GM19452 (cell line): Measurements from ENCODE around the gene ADD2.
"Not testable (repeated sequence)": the region's sequence is repeated elsewhere in the genome, so short reads cannot be mapped to it uniquely, and the experiment has no call there.

Experiments used
- ATAC-seq: cut with Tn5 transposase; IDR thresholded peaks from one replicate; pipeline ENCODE4 v1.9.1; 2021; ENCODE audit not compliant: unreplicated experiment

The ADD2 gene

DNA sequence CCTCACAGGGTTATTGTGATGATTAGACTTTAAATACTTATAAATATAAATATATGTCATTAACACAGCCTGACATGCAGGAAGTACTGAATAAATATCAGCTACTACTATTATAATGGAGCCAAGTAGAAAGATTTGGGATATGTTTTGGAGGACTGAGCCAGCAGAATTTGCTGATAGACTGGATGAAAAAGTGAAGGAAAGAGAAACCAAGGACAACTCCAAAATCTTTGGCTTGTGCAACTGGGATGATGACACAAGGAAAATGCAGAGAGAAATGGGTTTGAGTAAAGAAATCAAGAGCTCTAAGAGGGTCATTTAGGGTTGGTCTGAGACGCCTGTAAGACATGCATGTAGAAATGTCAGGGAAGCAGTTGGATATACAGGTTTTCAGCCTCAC, 15.6 kb downstream of the ADD2 start:
- no peak for ATAC-seq

DNA sequence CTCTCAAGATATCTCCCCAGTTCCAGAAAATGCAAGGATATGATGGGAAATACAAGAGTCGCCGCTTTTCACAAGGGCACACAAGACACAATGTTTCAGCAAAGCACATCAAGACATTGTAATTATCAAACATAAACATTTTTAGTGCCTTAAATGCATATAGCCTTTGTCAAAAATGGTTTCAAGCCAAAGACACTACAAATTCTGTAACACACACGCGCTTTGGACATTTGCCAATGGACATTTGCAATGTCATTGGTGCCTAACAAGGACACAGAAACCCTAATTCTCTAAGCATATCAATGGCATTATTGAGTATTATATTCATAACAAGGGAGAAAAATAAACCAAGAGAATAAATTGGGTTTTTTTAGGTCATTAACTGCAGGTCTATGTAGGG, 16.1 kb downstream of the ADD2 start:
- ATAC-seq = no peak

DNA sequence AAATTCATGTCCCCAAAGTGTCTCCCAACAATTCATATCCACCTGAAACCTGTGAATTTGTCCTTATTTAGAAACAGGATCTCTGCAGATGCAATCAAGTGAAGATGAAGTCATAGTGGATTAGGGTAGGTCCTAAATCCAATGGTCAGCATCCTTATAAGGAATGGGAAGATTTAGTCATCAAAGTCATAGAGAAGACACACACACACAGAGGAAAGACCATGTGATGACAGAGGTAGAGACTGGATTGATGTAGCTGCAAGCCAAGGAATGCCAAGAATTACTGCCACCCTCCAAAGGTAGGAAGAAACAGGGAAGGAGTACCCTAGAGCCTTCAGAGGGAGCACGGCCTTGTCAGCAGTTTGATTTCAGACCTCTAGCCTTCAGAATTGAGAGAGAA, 17.7 kb downstream of the ADD2 start:
- ATAC-seq = no peak

DNA sequence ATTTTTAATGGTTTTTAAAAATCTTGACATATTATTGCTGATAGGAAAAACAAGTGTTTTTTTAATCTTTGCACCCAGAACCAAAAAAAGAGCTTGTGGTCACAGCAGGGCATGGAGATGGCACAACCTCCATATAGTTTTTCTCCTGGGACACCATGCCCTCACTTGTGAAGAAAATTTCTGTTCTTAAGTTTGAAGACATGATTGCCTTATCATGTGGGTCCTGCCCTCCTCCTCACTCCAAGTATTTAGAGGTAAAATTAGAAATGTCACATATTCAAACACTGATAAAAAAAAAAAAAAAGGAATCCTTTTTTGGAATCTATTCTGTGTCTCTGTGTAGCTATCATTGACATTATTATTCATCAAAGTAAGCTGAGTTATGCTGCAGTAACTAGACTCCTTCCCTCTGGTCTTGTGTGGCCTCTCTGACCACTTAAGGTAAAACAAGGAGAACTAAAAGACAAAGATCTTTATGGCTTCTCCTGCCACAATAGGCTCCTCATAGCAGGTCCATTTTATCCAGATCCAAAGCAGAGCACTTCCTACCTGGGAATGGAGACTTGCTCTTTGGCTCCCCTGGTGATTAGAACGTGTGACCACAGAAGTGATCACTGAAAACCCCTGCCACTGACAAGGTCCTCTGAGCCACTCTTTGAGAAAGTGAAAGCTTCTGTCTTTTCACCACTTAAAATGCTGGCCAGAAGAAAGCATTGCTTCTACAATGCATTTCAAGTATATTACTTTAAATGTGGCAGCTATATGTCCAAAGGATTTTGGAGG, 19.8 kb downstream of the ADD2 start:
- ATAC-seq = no peak

DNA sequence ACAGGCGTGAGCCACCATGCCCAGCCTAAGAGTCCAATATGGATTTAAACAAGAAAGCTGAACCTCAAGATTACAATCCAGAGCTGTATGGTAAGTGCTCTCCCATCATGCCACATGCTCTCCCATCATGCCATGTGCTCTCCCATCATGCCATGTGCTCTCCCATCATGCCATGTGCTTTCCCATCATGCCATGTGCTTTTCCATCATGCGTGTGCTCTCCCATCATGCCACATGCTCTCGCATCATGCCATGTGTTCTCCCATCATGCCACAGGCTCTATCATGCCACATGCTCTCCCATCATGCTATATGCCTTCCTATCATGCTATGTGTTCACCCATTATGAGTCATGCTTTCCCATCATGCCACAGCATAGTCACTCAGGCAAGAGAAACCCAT, 20.7 kb downstream of the ADD2 start:
- no peak for ATAC-seq

DNA sequence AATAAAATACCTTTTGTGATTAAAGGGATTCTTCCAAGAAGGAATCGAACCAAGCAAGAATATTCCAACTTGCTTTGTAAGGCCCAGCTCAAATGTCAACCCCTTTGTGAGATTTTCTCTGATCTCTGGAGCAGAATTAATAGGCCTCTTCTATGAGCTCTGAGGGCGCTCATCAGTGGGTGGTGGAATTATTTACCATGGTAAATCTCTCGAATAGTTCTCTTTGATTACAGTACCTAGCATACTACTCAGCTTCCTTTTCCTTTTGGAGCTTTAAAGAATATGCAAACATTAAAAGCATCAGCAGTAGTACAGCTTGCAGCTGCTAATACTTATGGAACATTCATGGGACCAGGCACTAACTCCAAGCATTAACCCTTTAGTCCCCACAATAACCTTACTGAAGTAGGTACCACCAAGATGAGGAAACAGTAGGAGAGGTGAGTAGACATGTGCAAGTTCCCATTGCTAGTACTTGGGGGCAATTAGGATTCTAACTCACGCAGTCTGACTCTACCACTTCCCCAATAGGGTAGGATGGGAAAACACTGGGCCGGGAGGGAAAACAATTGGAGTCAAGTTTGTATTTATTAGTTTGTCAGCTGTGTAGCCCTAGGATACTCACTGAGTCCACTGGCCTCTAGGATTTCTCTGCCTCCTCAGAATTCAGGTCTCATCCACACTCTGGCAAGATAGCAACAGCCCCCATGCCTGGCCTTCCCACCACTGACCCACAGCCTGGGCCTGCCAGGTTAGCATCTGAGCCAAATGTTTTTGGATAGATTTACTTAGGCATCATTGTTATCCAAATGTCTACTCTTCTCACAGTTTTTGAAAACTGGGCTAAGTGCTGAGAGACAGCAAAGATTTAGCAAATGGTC, 21.7 kb downstream of the ADD2 start:
- ATAC-seq = no peak

DNA sequence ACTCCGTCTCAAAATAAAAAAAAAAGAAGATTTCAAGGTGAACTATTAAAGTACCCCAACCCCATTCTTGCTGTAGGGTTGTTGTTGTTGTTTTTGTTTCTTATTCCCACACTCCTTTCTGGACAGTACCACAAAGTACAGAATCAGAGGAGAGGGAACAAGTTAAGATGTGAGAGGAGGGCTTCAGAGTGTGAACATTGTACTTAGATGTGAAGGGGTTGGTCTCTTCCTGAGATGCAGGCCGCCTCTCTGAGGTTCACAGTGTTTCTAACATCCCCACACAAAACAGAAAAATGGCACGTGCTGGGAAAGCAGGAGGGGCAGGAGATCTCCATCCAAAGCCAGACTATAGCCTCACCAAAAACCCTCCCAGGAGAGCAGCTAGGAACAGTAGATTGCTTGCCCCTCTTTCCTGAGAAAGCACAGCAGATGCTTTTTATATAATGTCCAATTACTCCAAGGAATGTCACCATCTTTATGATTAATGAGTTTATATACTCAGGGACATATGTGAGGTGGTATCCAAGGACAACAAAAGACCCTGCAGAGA, 22.6 kb downstream of the ADD2 start:
- ATAC-seq = no peak

DNA sequence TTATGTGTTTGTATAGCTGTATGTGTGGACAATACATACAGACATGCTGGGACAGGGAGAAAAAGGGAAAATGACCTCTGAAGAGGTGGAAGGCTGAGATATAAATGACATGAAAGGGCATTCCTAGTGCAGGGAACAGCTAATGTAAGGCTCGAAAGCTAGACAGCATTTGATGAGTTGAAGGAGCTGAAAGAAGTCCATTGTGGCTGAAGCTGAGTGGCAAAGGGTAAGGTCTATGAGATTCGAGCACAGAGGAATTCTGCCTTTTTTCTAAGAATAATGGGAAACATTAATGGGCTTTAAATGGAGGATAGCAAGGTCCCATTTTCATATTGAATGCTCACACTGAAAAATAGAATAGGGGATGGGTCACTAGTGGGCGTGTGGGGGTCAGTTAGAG, 23.6 kb downstream of the ADD2 start:
- ATAC-seq = no peak

DNA sequence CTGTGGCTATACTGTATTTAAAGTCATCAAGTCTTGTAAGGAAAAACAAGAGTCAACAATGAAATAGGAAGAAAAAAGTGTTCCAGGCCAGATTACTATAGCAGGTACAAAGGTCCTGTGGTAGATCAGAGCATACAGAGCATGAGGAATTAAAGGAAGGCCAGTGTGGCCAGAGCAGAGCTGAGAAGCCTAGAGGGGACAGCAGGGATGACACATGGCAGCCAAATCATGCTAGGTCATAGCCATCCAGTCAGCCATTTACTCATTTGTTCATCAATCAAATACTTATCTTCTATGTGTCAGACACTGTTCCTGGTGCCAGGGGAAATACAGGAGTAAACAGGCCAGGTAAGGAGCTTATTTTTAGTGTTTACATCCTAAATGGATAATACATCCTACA, 24.3 kb downstream of the ADD2 start:
- no peak for ATAC-seq

DNA sequence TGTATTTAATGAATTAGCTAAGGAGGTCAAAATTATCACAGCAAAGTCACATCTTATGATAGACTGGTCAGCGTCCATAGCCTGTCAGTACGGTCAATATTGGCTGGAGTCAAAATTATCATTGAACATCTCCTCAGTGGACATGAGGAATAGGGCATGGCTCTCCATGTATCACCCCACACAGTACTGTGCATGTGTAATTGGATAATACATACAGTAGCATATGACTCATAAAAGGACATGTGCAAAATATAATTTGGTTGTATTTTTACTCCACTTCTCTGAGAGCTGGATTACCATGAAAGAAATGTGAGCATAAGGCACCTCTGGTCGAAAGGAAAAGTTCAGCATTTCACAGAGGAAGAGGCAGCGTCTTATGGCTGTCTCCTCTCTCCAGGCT, 24.9 kb downstream of the ADD2 start:
- ATAC-seq = no peak

DNA sequence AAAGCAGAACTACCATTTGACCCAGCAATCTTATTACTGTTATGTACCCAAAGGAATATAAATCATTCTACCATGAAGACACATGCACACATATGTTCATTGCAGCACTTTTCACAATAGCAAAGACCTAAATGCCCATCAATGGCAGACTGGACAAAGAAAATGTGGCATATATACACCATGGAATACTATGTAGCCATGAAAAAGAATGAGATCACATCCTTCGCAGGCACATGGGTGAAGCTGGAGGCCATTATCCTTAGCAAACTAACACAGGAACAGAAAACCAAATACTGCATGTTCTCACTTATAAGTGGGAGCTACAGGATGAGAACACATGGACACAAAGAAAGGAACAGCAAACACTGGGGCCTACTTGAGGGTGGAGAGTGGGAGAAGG, 28.5 kb downstream of the ADD2 start:
- ATAC-seq = not testable (repeated sequence)

DNA sequence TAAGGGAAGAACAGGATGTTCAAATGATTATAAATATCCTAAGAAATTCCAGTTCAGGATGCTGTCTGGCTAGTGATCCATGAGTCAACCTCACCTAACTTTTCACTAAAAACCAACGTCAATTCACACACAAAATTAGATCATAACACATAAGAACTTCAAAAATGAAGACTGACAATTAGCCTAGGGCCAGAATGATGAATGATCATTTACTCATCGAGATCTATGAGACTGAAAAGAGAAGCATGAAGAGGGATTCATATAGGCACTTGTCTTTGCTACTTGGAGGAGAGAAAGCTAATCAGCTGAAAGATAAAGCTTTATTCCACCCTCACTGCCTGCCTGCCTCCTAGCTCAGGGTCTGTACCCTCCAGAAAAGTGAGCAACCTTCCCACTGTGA, 29.8 kb downstream of the ADD2 start:
- ATAC-seq = no peak

DNA sequence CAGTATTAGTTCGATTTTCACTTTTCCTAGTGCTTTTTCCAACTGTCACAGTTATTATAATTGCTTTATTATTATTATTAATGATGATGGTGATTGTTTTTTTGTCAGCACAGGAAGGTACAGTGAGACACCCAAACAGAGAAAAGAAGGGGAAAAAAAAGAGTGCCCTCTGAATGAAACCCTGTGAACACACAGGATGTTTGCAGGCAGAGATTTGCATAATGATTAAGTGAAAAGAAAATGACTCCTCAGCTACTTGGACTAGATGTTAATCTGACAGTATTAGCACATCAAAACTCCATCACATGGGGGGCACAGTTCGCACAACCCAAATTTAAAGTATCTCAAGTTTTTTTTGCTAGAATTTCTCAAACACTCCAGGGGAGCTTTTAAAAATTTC, 32.9 kb downstream of the ADD2 start:
- ATAC-seq = no peak

DNA sequence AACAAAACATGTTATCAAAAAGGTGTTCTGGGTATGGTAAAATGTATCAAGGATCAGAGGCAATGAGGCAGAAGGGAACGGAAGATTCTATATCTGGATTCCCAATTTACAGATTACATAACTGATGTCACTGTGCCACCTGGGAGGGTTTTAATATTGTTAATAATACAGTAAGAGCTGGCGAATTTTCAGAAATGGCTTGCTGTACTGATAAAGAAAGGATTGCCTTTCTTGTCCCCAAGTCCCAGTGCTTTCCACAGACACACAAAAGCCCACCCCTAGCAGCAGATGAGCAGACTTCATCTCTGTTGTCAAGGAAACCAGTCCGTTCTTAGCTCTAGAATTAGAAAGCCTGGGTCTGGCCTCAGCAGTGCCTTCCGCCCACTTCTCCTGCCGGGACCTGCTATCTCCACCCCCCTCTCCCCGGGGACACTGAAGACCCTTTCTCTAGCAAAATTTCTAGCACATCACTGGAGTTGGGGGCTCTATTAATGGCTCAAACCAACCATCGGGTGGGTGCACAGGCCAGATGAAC, 34.3 kb downstream of the ADD2 start:
- no peak for ATAC-seq

DNA sequence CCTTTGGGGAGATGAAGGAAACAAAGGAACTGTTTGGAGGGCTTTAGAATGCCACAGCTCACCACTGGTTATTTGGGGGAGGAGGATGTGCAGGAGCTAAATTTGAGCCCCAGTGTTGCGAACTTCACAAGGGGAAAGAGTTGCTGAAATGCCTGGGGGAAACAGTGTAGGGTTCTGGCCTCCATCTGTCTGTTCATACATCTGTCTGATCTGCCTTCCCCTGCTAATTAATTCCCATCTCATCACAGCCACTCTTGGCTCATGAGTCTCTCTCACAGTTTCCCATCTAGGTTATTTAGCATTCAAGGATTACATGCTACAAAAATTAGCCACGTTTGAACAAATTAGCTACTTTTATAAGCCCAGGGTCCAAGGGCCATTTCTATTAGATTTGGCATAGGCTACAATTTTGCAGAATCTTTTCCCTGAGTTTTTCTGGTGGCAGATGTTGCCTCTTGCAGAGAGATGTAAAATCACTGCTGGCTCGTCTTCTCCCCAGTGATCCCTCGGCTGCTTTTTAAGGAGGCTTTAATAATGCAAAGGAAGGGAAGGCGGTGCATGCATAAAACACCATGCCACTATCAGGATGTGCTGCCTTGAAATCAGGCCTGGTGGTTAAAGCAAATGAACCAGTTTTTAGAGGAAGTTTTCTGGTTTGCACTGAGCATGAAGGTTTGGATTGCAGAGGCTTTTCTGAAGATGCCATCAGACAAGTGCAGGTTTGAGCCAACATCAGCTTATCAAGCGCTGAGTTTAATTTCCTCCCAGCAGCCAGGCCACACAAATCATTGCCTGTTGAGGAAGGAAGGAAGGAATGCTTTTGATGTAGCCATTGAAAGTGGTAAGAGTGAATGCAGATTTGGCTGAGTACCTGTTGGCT, 35.0 kb downstream of the ADD2 start:
- ATAC-seq = no peak

DNA sequence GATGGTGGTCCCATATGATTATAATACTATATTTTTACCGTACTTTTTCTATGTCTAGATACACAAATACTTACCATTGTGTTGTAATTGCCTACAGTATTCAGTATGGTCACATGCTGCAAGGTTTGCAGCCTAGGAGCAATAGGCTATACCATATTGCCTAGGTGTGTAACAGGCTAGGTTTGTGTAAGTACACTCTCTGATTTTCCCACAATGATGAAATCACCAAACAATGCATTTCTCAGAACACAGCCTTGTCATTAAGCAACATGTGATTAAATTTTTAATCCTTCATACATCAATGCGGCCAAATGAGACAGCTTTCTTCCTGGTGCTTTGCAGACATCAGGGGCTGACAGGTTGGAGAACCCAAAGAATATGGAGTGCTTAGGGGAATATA, 37.3 kb downstream of the ADD2 start:
- ATAC-seq = no peak

DNA sequence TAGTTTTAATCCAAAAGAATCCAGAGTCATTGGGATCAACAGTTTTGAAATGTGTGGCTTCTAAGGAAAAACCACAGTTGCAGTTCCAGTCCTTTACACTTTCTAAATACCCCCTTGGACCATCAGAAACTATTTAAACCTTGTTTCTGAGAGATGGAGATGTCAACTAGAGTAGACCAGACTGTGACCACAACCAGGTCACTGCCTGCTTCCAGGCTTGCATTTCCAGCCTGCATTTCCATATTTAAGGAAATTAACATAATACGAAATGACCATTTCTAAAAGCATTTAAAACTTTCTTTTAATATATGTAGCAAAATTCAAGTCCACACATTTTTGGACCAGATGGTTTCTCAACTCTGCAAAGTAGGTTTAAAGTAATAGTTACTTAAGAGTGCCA, 38.4 kb downstream of the ADD2 start:
- no peak for ATAC-seq

DNA sequence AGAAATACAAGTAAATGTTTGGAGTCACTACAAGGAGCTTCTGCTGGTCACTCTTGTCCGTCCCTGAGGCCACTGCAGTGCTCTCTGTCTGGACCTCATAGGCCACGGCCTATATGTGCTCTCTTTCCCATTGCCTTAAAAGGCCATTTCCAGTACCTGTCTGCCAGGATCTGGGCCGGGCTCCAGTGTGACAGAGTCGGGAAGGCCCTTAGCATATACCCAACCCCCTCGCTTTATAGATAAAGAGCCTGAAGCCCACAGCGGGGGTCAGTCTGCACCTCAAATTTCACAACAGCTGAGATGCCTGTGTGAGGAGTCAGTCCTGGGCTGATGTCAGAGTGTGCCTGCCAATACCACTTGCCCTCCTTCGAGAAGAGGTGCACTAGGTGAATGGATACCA, 39.9 kb downstream of the ADD2 start:
- ATAC-seq = no peak

DNA sequence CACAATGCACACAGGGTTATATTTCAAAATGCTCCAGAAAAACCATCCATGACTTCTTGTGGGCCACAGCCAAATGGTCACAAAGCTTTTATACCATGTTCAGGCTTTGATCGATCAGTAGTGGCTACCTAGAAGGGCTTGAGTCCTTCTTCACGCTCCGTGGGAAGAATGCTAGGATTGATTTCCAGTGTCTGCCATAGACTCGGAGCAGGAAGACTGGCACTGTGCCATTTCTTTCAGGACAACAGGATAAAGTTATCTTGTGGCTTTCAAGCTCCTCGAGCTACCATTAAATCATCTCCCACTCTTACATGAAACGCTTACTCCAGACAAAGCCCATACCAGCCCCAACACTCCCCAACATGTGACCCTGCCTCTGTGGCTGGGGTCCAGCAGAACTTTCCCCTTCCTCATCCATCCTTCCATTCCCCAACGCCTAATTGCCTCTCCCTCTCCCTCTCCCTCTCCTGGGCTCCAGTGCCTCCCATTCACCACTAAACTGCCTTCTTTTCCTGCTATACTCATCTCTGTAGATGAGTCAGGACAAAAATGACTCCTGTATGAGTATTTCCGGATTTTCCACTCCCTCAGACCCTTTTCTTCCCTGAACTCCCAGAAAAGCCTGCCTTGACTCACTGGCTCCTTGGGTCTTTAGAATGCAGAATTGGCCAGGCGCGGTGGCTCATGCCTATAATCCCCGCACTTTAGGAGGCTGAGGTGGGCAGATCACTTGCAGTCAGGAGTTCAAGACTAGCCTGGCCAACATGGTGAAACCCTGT, 40.9 kb downstream of the ADD2 start:
- no peak for ATAC-seq

DNA sequence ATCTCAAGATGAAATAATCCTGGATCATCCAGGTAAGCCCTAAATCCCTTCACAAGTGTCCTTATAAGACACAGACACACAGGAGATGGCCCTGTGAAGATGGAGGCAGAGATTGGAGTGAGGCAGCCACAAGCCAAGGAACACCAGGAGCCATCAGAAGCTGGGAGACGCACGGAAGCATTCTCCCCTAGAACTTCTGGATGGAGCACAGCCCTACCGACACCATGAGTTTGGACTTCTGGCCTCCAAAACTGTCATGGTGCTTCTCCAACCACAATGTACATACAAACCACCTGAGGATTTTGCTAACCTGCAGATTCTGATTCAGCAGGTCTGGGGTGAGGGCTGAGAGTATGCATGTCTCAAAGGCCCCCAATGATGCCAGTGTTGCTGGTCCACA, 42.5 kb downstream of the ADD2 start:
- no peak for ATAC-seq
